SKM-1 (cell line): ENCODE measurements around the gene NME3.
A peak's percentile ranks its signal among the peaks of the same experiment; 100 is the strongest.

Source experiments
- DNase-seq: peaks from one replicate; lab custom pipeline; 2025; ENCODE audit not compliant: unreplicated experiment; lab: John Stamatoyannopoulos, UW

Gene NME3

GRCh38 chr16:1794221-1794871 lies 23.0 kb upstream of the NME3 start:
- DNase-seq, result no peak

- DNase-seq, result no peak
Measured at GRCh38 chr16:1793578-1794220, 22.4 kb upstream of the NME3 start, which contains the start of gene IGFALS. IGFALS (minus strand) TSS chr16:1793705; CDS start chr16:1793652, 53 bp downstream.

GRCh38 chr16:1792836-1793577 lies 21.7 kb upstream of the NME3 start:
- no peak for DNase-seq

- DNase-seq, result no peak
Measured at GRCh38 chr16:1791943-1792812, 20.8 kb upstream of the NME3 start.

- DNase-seq, result no peak
Measured at GRCh38 chr16:1791256-1791942, 20.1 kb upstream of the NME3 start.

GRCh38 chr16:1790611-1791255 lies 19.4 kb upstream of the NME3 start:
- DNase-seq, result no peak

GRCh38 chr16:1790261-1790610 lies 18.9 kb upstream of the NME3 start:
- DNase-seq, result no peak

GRCh38 chr16:1789643-1790045 lies 18.3 kb upstream of the NME3 start:
- no peak for DNase-seq

- no peak for DNase-seq
Measured at GRCh38 chr16:1788708-1789100, 17.4 kb upstream of the NME3 start.

- no peak for DNase-seq
Measured at GRCh38 chr16:1788095-1788707, 16.9 kb upstream of the NME3 start.

GRCh38 chr16:1787322-1788094 lies 16.2 kb upstream of the NME3 start:
- no peak for DNase-seq

- DNase-seq, result no peak
Measured at GRCh38 chr16:1787056-1787321, 15.6 kb upstream of the NME3 start.

- DNase-seq, result no peak
Measured at GRCh38 chr16:1786242-1787055, 15.1 kb upstream of the NME3 start.

- no peak for DNase-seq
Measured at GRCh38 chr16:1785846-1786170, 14.5 kb upstream of the NME3 start.

- no peak for DNase-seq
Measured at GRCh38 chr16:1784977-1785845, 13.9 kb upstream of the NME3 start.

- peak; percentile 99 for DNase-seq
Measured at GRCh38 chr16:1782408-1783264, 11.3 kb upstream of the NME3 start, which contains the start of the genes NUBP2 and SPSB3. NUBP2 (plus strand) TSS chr16:1782960; CDS start chr16:1783021, 61 bp downstream. SPSB3 (minus strand) TSS chr16:1782571; CDS start chr16:1781483, 1,088 bp downstream.
